Spleen (tissue), 7 donors: ENCODE results near the gene DDRGK1.

Experiments used
- CTCF ChIP-seq, 11 experiments: fragments of 200-600 bp in 7 of 11; fragments of 450-650 bp in 4 of 11; sonication (generic) in 4 of 11; IDR thresholded peaks in 8 of 11; conservative IDR thresholded peaks in 3 of 11; 1 replicate in 7 of 11; 2 replicates in 4 of 11; pipeline versions ENCODE4 v1.4.0 to v1.8.0; 2016 to 2021; ENCODE audit warnings: antibody characterized with exemption in 11 of 11, inconsistent platforms in 4 of 11, mild to moderate bottlenecking in 1 of 11
- POLR2A ChIP-seq, 3 donors: fragments of 450-650 bp; IDR thresholded peaks; one replicate each; pipeline ENCODE4 v1.5.1; 2017; ENCODE audit warnings: antibody characterized with exemption in 3 of 3, mild to moderate bottlenecking in 1 of 3
- donor health status: DM: no; HTN: no; CAD: no; lungs with moderate emphysema.
- donor health status: DM: no; HTN: no; CAD: no.
- donor health status: DM: no; HTN: no; CAD: no.

GRCh38 chr20:3163099-3164042 is 41.1 kb downstream of the DDRGK1 start:
- TF ChIP-seq CTCF (IDR thresholded peaks at IDR 0.05 in 8 of 11, conservative IDR thresholded peaks at IDR 0.05 in 3 of 11): no peak
- no peak for TF ChIP-seq POLR2A (IDR thresholded peaks at IDR 0.05)
